Activated CD8-positive, alpha-beta memory T cell treated with anti-CD3 and anti-CD28 coated beads for 1 hour (primary cell): ENCODE results near the gene AUTS2.
"Not testable (repeated sequence)": the region's sequence is repeated elsewhere in the genome, so short reads cannot be mapped to it uniquely, and the experiment has no call there.

Source experiments
- DNase-seq, 2 donors: peaks; one replicate each; pipeline ENCODE4 v3.0.0-alpha.2; 2020; ENCODE audit warnings: low read depth in 1 of 2; ENCODE audit errors: extremely low read depth in 1 of 2

Gene AUTS2

GRCh38 chr7:69780379-69780778, 182.1 kb downstream of the AUTS2 start:
- DNase-seq, result no peak

- DNase-seq, result no peak
Measured at GRCh38 chr7:69781412-69781846, 183.2 kb downstream of the AUTS2 start.

GRCh38 chr7:69782917-69783684, 184.8 kb downstream of the AUTS2 start:
- no peak for DNase-seq

GRCh38 chr7:69786130-69786529, 187.9 kb downstream of the AUTS2 start:
- not testable (repeated sequence) for DNase-seq

GRCh38 chr7:69786730-69787395, 188.6 kb downstream of the AUTS2 start:
- DNase-seq, result no peak

GRCh38 chr7:69787736-69788431, 189.6 kb downstream of the AUTS2 start:
- no peak for DNase-seq

- DNase-seq, result no peak
Measured at GRCh38 chr7:69789563-69789962, 191.3 kb downstream of the AUTS2 start.

GRCh38 chr7:69790977-69791724, 192.9 kb downstream of the AUTS2 start:
- DNase-seq, result no peak

- DNase-seq, result no peak
Measured at GRCh38 chr7:69791739-69792138, 193.5 kb downstream of the AUTS2 start.

GRCh38 chr7:69795932-69796331, 197.7 kb downstream of the AUTS2 start:
- no peak for DNase-seq

GRCh38 chr7:69796416-69796815, 198.1 kb downstream of the AUTS2 start:
- no peak for DNase-seq

GRCh38 chr7:69799048-69799697, 200.9 kb downstream of the AUTS2 start:
- DNase-seq, result no peak

GRCh38 chr7:69799990-69800389, 201.7 kb downstream of the AUTS2 start:
- no peak for DNase-seq

GRCh38 chr7:69800495-69800894, 202.2 kb downstream of the AUTS2 start:
- DNase-seq, result no peak

- DNase-seq, result no peak
Measured at GRCh38 chr7:69801729-69802682, 203.7 kb downstream of the AUTS2 start.

GRCh38 chr7:69803699-69804516, 205.6 kb downstream of the AUTS2 start:
- DNase-seq, result no peak

- no peak for DNase-seq
Measured at GRCh38 chr7:69804962-69805361, 206.7 kb downstream of the AUTS2 start.

GRCh38 chr7:69808391-69808790, 210.1 kb downstream of the AUTS2 start:
- DNase-seq, result no peak
